ENCODE measurements around the gene GAGE10.

GRCh38 chrX:49268702-49269009 is 34.8 kb upstream of the GAGE10 start:
- TF ChIP-seq POLR2AphosphoS5 (IDR thresholded peaks at IDR 0.05; ENCODE audit: low read depth) (no peak), CREB1 (CRISPR knock-in tag; IDR thresholded peaks at IDR 0.05; ENCODE audit: low read depth) (no peak), EZH2 (IDR thresholded peaks at IDR 0.05; ENCODE audit: low read depth, unreplicated experiment) (no peak), REST (IDR thresholded peaks at IDR 0.05; ENCODE audit: unreplicated experiment) (no peak), EZH2phosphoT487 (IDR thresholded peaks at IDR 0.05; ENCODE audit: unreplicated experiment) (no peak), NANOG (IDR thresholded peaks at IDR 0.05; ENCODE audit: borderline replicate concordance) (no peak), JUNB (IDR thresholded peaks at IDR 0.05; ENCODE audit: unreplicated experiment) (no peak)
- TF ChIP-seq, protein P1, sequence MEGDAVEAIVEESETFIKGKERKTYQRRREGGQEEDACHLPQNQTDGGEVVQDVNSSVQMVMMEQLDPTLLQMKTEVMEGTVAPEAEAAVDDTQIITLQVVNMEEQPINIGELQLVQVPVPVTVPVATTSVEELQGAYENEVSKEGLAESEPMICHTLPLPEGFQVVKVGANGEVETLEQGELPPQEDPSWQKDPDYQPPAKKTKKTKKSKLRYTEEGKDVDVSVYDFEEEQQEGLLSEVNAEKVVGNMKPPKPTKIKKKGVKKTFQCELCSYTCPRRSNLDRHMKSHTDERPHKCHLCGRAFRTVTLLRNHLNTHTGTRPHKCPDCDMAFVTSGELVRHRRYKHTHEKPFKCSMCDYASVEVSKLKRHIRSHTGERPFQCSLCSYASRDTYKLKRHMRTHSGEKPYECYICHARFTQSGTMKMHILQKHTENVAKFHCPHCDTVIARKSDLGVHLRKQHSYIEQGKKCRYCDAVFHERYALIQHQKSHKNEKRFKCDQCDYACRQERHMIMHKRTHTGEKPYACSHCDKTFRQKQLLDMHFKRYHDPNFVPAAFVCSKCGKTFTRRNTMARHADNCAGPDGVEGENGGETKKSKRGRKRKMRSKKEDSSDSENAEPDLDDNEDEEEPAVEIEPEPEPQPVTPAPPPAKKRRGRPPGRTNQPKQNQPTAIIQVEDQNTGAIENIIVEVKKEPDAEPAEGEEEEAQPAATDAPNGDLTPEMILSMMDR (conservative IDR thresholded peaks at IDR 0.05; ENCODE audit: low read depth in 2 of 2) = no peak

All from GM23338 (cell line).